Heart left ventricle (tissue), 16 donors: ENCODE results near the gene KDM5B. TPM values are rescaled to one million over a fixed set of nuclear protein-coding genes. Genes with fewer than 3 reads are reported as not detected.

Experiments
- ATAC-seq, 4 donors: fragments of 200-7000 bp; cut with Tn5 transposase; one replicate each; pipeline ENCODE4 v1.9.1; 2020 to 2022; ENCODE audit warnings: moderate library complexity in 4 of 4, mild to moderate bottlenecking in 3 of 4, moderate number of reproducible peaks in 1 of 4
- DNase-seq, 5 donors: peaks; one replicate each; pipeline ENCODE4 v3.0.0-alpha.2; 2020
- H3K27ac ChIP-seq, 12 donors: fragments of 200-600 bp; sonication (generic) in 4 of 12; one replicate each; pipeline versions ENCODE4 v1.5.0 to v1.8.0; 2016 to 2022; ENCODE audit warnings: mild to moderate bottlenecking in 2 of 12
- H3K27me3 ChIP-seq, 9 donors: fragments of 200-600 bp; sonication (generic) in 2 of 9; one replicate each; pipeline versions ENCODE4 v1.5.1 to v1.8.0; 2016 to 2022; ENCODE audit warnings: mild to moderate bottlenecking in 3 of 9
- H3K36me3 ChIP-seq, 9 donors: fragments of 200-600 bp; sonication (generic) in 2 of 9; one replicate each; pipeline versions ENCODE4 v1.5.0 to v1.8.0; 2018 to 2022; ENCODE audit warnings: mild to moderate bottlenecking in 2 of 9
- H3K4me1 ChIP-seq, 12 donors: fragments of 200-600 bp; sonication (generic) in 4 of 12; one replicate each; pipeline versions ENCODE4 v1.5.0 to v1.8.0; 2016 to 2022; ENCODE audit warnings: mild to moderate bottlenecking in 3 of 12
- H3K4me3 ChIP-seq, 12 donors: fragments of 200-600 bp; sonication (generic) in 4 of 12; one replicate each; pipeline versions ENCODE4 v1.5.0 to v1.8.0; 2017 to 2022; ENCODE audit warnings: mild to moderate bottlenecking in 9 of 12, moderate library complexity in 4 of 12
- H3K9me3 ChIP-seq, 12 donors: fragments of 200-600 bp; sonication (generic) in 4 of 12; one replicate each; pipeline versions ENCODE4 v1.5.0 to v1.8.0; 2016 to 2022; ENCODE audit warnings: mild to moderate bottlenecking in 1 of 12
- POLR2A ChIP-seq, 2 donors: fragments of 450-650 bp; IDR thresholded peaks; one replicate each; pipeline ENCODE4 v1.6.1; 2017; ENCODE audit warnings: antibody characterized with exemption in 2 of 2, mild to moderate bottlenecking in 2 of 2, moderate library complexity in 2 of 2
- WGBS, 4 donors: extraction: QIAGEN DNeasy Blood & Tissue Kit in 2 of 4; methylation state at CpG; one replicate each; pipeline versions ENCODE4 v1.1.5 to v1.1.7; 2013 to 2018; 5-methylcytosine and 5-hydroxymethylcytosine counted together
- intact Hi-C, 10 donors: fragments of 100-400 bp; cut with DNase I; formaldehyde crosslinking; loops; one replicate each; pipeline versions ENCODE4 v1.11.1 to v1.14.2; 2022
- polyA plus RNA-seq, 2 donors: library from polyadenylated mRNA; stranded (reverse); fragments of 200-250 nt; gene quantifications; one replicate each; pipeline ENCODE4 v1.2.3, GENCODE V29; 2013
- total RNA-seq, 9 donors: library from RNA; depleted of rRNA in 2 of 9; stranded (reverse); fragments of >200 nt in 2 of 9; fragmentation: NEBNext Ultra II Directional in 3 of 9; extraction: Animal tissue kit (Norgen Biotek cat#: 25700) in 3 of 9; gene quantifications; one replicate each; pipeline versions ENCODE4 v1.1.0 to v1.2.4, GENCODE V29; 2016 to 2023
- TF ChIP-seq, protein P1 (sequence below), 12 donors: fragments of 200-600 bp; sonication (generic) in 4 of 12; IDR thresholded peaks; one replicate each; pipeline versions ENCODE4 v1.5.0 to v1.8.0; 2018 to 2022; ENCODE audit warnings: antibody characterized with exemption in 12 of 12, mild to moderate bottlenecking in 5 of 12
- donor health status: ischemic (EF 13 %, LVEDD 7.1; RV severe dilation, severe dysfunction).
- donor health status: healthy with polysubstance abuse.
- donor health status: DM: no; HTN: yes; CAD: no.
- donor health status: DM: no; HTN: no; CAD: no.
- donor health status: ischemic (EF 25% LVEDD 6.9; RV normal size, moderate dysfunction).
- donor health status: ischemic (EF 25% LVEDD 5.7; RV mildly dilated, moderate dysfunction).
- donor health status: healthy.
- donor health status: DM: yes; HTN: yes; CAD: no.
- donor health status: ischemic (EF 35%, LVEDD 5.7; RV mildly dilated, moderate dysfunction).
- donor health status: nonischemic (EF 11% LVEDD 7.7; RV severe dilation, severe dysfunction).
- donor health status: DM: yes; HTN: yes; CAD: no.
- donor health status: PGD.
- donor health status: ischemic (EF 29% LVEDD 5.4; RV normal size, mild dysfunction).
- donor health status: nonischemic (EF 23%, LVEDD 6.1; RV moderate dilation, normal function).

Gene KDM5B
- total and polyA plus RNA-seq, 11 donors, result 5.2 to 22.9 (median 14.1) TPM

DNA sequence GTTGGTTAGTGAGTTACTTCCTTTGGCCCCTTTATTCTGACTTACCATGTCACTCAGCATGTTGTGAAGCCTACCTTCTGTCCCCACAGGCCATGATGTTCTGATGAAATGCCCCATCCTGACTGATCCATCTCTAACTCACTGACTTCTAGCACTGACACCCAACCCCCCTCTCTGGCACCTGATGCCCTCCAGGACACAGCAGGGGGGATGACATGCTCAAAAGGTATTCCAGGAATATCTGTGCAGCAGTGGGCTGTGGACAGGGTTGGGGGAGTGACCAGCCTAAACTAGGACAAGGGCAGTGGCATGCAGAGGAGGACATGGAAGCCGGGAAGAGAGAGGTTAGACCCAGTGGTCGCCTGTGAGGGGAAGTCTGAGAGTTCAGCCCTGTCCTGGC is 123.5 kb downstream of the KDM5B start:
- TF ChIP-seq POLR2A (IDR thresholded peaks at IDR 0.05), result no peak
- DNase-seq, result no peak
- no peak overlapping the region for H3K4me3 ChIP-seq
- H3K27me3 ChIP-seq, result peaks cover 0 to 61% (median 11%) of the 10 kb centered on the region in 9 donors
- no peak for ATAC-seq
- H3K4me1 ChIP-seq, result no peaks in the 10 kb centered on the region
- H3K9me3 ChIP-seq, result no peaks in the 10 kb centered on the region
- no peak overlapping the region for H3K27ac ChIP-seq
- intact Hi-C loops, result no loop called here
- 53 to 66% (median 58%) methylated on average over 2 of the region's 2 CpGs for WGBS, 4 donors
- H3K36me3 ChIP-seq, result no peaks in the 10 kb centered on the region

GRCh38 chr1:202683029-202683428 is 125.2 kb downstream of the KDM5B start:
- Histone ChIP-seq H3K27ac (no peak overlapping the region), H3K9me3 (no peaks in the 10 kb centered on the region), H3K4me1 (no peaks in the 10 kb centered on the region), H3K36me3 (no peaks in the 10 kb centered on the region), H3K4me3 (no peak overlapping the region), H3K27me3 (peaks cover 0 to 55% (median 11%) of the 10 kb centered on the region in 9 donors)
- 77 to 87% (median 84%) methylated on average over 4 of the region's 4 CpGs for WGBS, 4 donors
- intact Hi-C loops, result no loop called here
- no peak for DNase-seq
- no peak for TF ChIP-seq POLR2A (IDR thresholded peaks at IDR 0.05)
- TF ChIP-seq, protein P1, sequence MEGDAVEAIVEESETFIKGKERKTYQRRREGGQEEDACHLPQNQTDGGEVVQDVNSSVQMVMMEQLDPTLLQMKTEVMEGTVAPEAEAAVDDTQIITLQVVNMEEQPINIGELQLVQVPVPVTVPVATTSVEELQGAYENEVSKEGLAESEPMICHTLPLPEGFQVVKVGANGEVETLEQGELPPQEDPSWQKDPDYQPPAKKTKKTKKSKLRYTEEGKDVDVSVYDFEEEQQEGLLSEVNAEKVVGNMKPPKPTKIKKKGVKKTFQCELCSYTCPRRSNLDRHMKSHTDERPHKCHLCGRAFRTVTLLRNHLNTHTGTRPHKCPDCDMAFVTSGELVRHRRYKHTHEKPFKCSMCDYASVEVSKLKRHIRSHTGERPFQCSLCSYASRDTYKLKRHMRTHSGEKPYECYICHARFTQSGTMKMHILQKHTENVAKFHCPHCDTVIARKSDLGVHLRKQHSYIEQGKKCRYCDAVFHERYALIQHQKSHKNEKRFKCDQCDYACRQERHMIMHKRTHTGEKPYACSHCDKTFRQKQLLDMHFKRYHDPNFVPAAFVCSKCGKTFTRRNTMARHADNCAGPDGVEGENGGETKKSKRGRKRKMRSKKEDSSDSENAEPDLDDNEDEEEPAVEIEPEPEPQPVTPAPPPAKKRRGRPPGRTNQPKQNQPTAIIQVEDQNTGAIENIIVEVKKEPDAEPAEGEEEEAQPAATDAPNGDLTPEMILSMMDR (IDR thresholded peaks at IDR 0.05), result no peak
- ATAC-seq, result no peak

DNA sequence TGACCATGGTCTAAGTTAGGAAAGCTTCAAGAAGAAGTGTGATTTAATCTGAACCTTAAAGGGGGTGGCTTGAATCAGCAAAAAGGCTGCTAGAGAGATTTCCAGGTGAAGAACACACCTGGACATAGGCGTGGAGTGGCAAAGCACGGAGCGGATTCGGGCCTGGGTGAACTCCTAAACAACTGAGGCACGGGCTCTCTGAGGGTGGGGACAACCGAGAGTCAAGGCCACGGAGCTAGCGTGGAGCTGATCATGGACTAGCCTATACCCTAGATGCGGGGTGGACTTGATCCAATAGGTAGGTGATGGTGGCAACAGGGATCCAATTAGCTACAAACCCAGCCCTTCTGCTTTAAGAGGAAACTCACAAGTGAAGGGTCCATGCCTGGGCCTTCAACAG is 125.7 kb downstream of the KDM5B start:
- no peaks in the 10 kb centered on the region for H3K36me3 ChIP-seq

DNA sequence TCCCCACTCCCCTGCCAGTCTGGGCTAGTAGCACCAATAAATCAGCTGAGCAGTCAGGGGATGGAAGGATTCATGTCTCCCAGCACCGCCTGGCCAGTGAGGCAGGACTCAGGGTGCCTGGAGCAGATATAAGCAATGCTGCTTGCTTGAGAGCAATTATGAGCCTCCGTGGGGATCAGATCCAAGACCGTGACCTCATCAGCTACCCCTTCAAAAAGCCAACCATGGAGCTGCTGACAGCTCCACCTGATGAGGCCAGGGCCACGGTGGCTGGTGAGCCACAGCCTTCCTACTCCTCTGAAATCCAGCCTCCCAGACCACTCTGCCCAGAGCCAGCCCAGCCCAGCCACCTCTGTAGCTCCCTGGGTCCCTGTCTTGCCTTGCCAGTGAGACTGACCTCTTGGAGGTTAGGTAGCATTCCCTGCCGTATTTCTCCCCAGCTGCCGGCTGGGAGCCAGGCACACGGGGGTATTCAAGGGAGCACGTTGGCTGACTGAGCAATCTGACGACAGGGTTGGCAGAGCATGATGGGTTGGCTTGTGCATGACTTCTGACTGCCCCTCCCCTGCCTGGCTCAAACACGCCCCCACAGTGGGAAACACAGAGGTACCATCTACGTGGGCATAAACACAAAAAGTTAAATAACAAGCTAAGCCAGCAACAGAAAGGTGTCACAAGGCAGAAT is 126.3 kb downstream of the KDM5B start:
- no peak for DNase-seq
- ATAC-seq, result no peak
- Histone ChIP-seq H3K27ac (no peak overlapping the region), H3K36me3 (no peaks in the 10 kb centered on the region), H3K4me3 (no peak overlapping the region), H3K9me3 (peaks cover 0 to 10% (median 2%) of the 10 kb centered on the region in 12 donors), H3K4me1 (no peaks in the 10 kb centered on the region), H3K27me3 (peaks cover 0 to 56% (median 11%) of the 10 kb centered on the region in 9 donors)
- intact Hi-C loops, result no loop called here
- TF ChIP-seq, protein P1 (IDR thresholded peaks at IDR 0.05), result no peak
- no peak for TF ChIP-seq POLR2A (IDR thresholded peaks at IDR 0.05)
- 62 to 82% (median 69%) methylated on average over 10 to 11 of the region's 11 CpGs for WGBS, 4 donors

More for the DNA sequence above, 125.7 kb downstream of the KDM5B start:
- Histone ChIP-seq H3K27ac (no peak overlapping the region), H3K27me3 (peaks cover 0 to 55% (median 11%) of the 10 kb centered on the region in 9 donors), H3K4me3 (no peak overlapping the region), H3K9me3 (peaks cover 0 to 5% (median 0%) of the 10 kb centered on the region in 12 donors), H3K4me1 (no peaks in the 10 kb centered on the region)
- WGBS, 4 donors, result 93 to 97% (median 94%) methylated on average over 9 of the region's 9 CpGs
- ATAC-seq (peak in 1 of 4 donors; percentile 27), DNase-seq (no peak)
- no peak for TF ChIP-seq POLR2A (IDR thresholded peaks at IDR 0.05)
- TF ChIP-seq, protein P1 (IDR thresholded peaks at IDR 0.05), result no peak
- intact Hi-C loops, result no loop called here
